B cell (primary cell): ENCODE measurements around the gene TMEM42. TPM values are rescaled to one million over a fixed set of nuclear protein-coding genes. Genes with fewer than 3 reads are reported as not detected.

Experiments used
- ATAC-seq: fragments of 200-7000 bp; cut with Tn5 transposase; one replicate; pipeline ENCODE4 v1.10.0; 2021; ENCODE audit warnings: low read depth, mild to moderate bottlenecking, moderate number of reproducible peaks, moderate library complexity
- CTCF ChIA-PET: fragments of 350-600 bp; sonication (Branson Sonifier 250); formaldehyde crosslinking; loops from one replicate; lab custom pipeline; 2021; ENCODE audit warnings: antibody characterized with exemption, inconsistent platforms; lab: Charles Lee
- POLR2A ChIA-PET: fragments of 350-600 bp; sonication (Branson Sonifier 250); formaldehyde crosslinking; loops from one replicate; lab custom pipeline; 2021; ENCODE audit warnings: antibody characterized with exemption; lab: Charles Lee
- DNase-seq: peaks from one replicate; pipeline ENCODE4 v3.0.0; 2013
- H2AFZ ChIP-seq: 2 replicates; pipeline ENCODE4 v1.6.1; 2012; ENCODE audit warnings: mild to moderate bottlenecking, low read depth, low read length; ENCODE audit not compliant: insufficient read depth, poor library complexity, severe bottlenecking
- H3K27ac ChIP-seq, 2 donors: 1 replicate in 1 of 2; 2 replicates in 1 of 2; pipeline ENCODE4 v1.5.1; 2012 to 2013; ENCODE audit warnings: low read length in 2 of 2, mild to moderate bottlenecking in 2 of 2, moderate library complexity in 1 of 2
- H3K27me3 ChIP-seq, 4 experiments: fragments of 200-600 bp in 1 of 4; sonication (generic) in 1 of 4; replicated peaks in 1 of 4; 1 replicate in 2 of 4; 2 replicates in 2 of 4; pipeline versions ENCODE4 v1.6.1 to v1.7.0; 2013 to 2016; ENCODE audit warnings: low read length in 3 of 4, mild to moderate bottlenecking in 2 of 4, mixed read lengths in 1 of 4, moderate library complexity in 1 of 4; ENCODE audit not compliant: insufficient read depth in 4 of 4, control insufficient read depth in 3 of 4; ENCODE audit errors: control extremely low read depth in 1 of 4
- H3K36me3 ChIP-seq, 2 experiments: replicated peaks in 1 of 2; 1 replicate in 1 of 2; 2 replicates in 1 of 2; pipeline versions ENCODE4 v1.6.1 to v1.7.1; 2013; ENCODE audit warnings: low read length in 1 of 2; ENCODE audit not compliant: insufficient read depth in 2 of 2, control insufficient read depth in 1 of 2; ENCODE audit errors: control extremely low read depth in 1 of 2, extremely low read depth in 1 of 2
- H3K4me1 ChIP-seq, 2 donors: fragments of 200-600 bp in 1 of 2; sonication (generic) in 1 of 2; 1 replicate in 1 of 2; 2 replicates in 1 of 2; pipeline versions ENCODE4 v1.5.1 to v1.6.1; 2013 to 2017; ENCODE audit warnings: low read length in 2 of 2; ENCODE audit not compliant: control insufficient read depth in 2 of 2, insufficient read depth in 2 of 2
- H3K4me2 ChIP-seq: replicated peaks from 2 replicates; pipeline ENCODE3; 2012; ENCODE audit warnings: mild to moderate bottlenecking, low read depth, low read length; ENCODE audit not compliant: poor library complexity, severe bottlenecking
- H3K4me3 ChIP-seq, 5 experiments: fragments of 200-600 bp in 1 of 5; sonication (generic) in 1 of 5; 1 replicate in 3 of 5; 2 replicates in 2 of 5; pipeline versions ENCODE4 v1.5.1 to v1.7.0; 2011 to 2016; ENCODE audit warnings: low read length in 4 of 5, mild to moderate bottlenecking in 4 of 5, low read depth in 2 of 5, control low read depth in 1 of 5, moderate library complexity in 1 of 5; ENCODE audit not compliant: insufficient read depth in 1 of 5; ENCODE audit errors: control extremely low read depth in 1 of 5, extremely low read depth in 1 of 5
- H3K79me2 ChIP-seq: fragments of 200-600 bp; sonication (generic); one replicate; pipeline ENCODE4 v1.6.0; 2016; ENCODE audit warnings: low read length; ENCODE audit not compliant: control insufficient read depth, insufficient read depth
- H3K9ac ChIP-seq: fragments of 200-600 bp; sonication (generic); 2 replicates; pipeline ENCODE4 v1.6.1; 2017; ENCODE audit warnings: mild to moderate bottlenecking, low read length, moderate library complexity
- H3K9me3 ChIP-seq, 3 donors: one replicate each; pipeline versions ENCODE4 v1.6.1 to v1.7.1; 2013; ENCODE audit warnings: low read length in 2 of 3; ENCODE audit not compliant: control insufficient read depth in 2 of 3, insufficient read depth in 1 of 3; ENCODE audit errors: control extremely low read depth in 1 of 3
- H4K20me1 ChIP-seq: 2 replicates; pipeline ENCODE4 v1.6.0; 2012; ENCODE audit warnings: mild to moderate bottlenecking, low read length; ENCODE audit not compliant: insufficient read depth, control insufficient read depth, poor library complexity, severe bottlenecking
- H3K27ac Mint-ChIP-seq: one replicate; pipeline ENCODE4 v1.8.0; 2021; ENCODE audit warnings: mixed read lengths
- H3K27me3 Mint-ChIP-seq: one replicate; pipeline ENCODE4 v1.8.0; 2021; ENCODE audit warnings: mixed read lengths
- H3K4me1 Mint-ChIP-seq: one replicate; pipeline ENCODE4 v1.8.0; 2021; ENCODE audit warnings: mixed read lengths
- H3K4me3 Mint-ChIP-seq: one replicate; pipeline ENCODE4 v1.8.0; 2021; ENCODE audit warnings: mixed read lengths
- H3K9me3 Mint-ChIP-seq: one replicate; pipeline ENCODE4 v1.8.0; 2022; ENCODE audit warnings: mixed read lengths; ENCODE audit not compliant: insufficient read depth
- CTCF ChIP-seq: fragments of 200-600 bp; IDR thresholded peaks from one replicate; pipeline ENCODE4 v1.8.0; 2022; ENCODE audit warnings: antibody characterized with exemption, mild to moderate bottlenecking
- EZH2 ChIP-seq: IDR thresholded peaks from 2 replicates; pipeline ENCODE4 v1.6.1; 2012; ENCODE audit warnings: borderline replicate concordance, low read depth, mild to moderate bottlenecking, moderate library complexity, low read length; ENCODE audit not compliant: insufficient read depth, poor library complexity, severe bottlenecking
- WGBS: methylation state at CpG from one replicate; pipeline ENCODE4 v1.1.5; 2013; ENCODE audit warnings: missing lambda C conversion rate; ENCODE audit not compliant: insufficient coverage; 5-methylcytosine and 5-hydroxymethylcytosine counted together
- intact Hi-C: fragments of 100-400 bp; cut with micrococcal nuclease; formaldehyde crosslinking; loops from one replicate; pipeline ENCODE4 v1.10.0; 2022
- polyA plus RNA-seq: library from polyadenylated mRNA; depleted of rRNA; stranded (reverse); fragments of >200 nt; gene quantifications from 2 replicates; pipeline ENCODE4 v1.2.3, GENCODE V29; 2012
- total RNA-seq, 2 donors: library from RNA; stranded (reverse); fragments of 120-200 nt in 1 of 2; gene quantifications; 1 replicate in 1 of 2; 2 replicates in 1 of 2; pipeline versions ENCODE4 v1.2.3 to v1.2.4, GENCODE V29; 2013 to 2022

Gene TMEM42
- total and polyA plus RNA-seq, 2 donors (not counting 1 experiment from before 2014, with no cell fraction given), result 22.6 to 32.4 TPM

- Histone ChIP-seq H3K9me3 (no peaks in the 10 kb centered on the region), H2AFZ (no peak overlapping the region), H3K9ac (no peak overlapping the region), H3K4me2 (no peak overlapping the region), H3K27ac (no peak overlapping the region), H3K79me2 (no peaks in the 10 kb centered on the region), H3K4me3 (no peak overlapping the region), H3K4me1 (no peaks in the 10 kb centered on the region), H4K20me1 (no peaks in the 10 kb centered on the region), H3K36me3 (peaks cover 0 to 6% of the 10 kb centered on the region in 2 experiments), H3K27me3 (peaks cover 0 to 8% (median under 1%) of the 10 kb centered on the region in 4 experiments)
- intact Hi-C loops, result no loop called here
- ATAC-seq (no peak), DNase-seq (no peak)
- ChIA-PET POLR2A (no interaction called here), CTCF (interaction anchor here (0.6 to 6.8 kb wide), 13 partner anchors 9 to 591 kb away, joined by 3 to 70 read pairs (median 4); no protein-coding TSS in a partner anchor)
- no peak for TF ChIP-seq EZH2
- no peak for TF ChIP-seq CTCF
- Mint-ChIP-seq H3K27ac (no peak overlapping the region), H3K9me3 (no peaks in the 10 kb centered on the region), H3K27me3 (peaks cover 13% of the 10 kb centered on the region), H3K4me3 (no peak overlapping the region), H3K4me1 (no peaks in the 10 kb centered on the region)
- 100% methylated on average over 1 of the region's 4 CpGs for WGBS
Observed at GRCh38 chr3:44914936-44915335, 53.2 kb downstream of the TMEM42 start.

Other genes starting within 250 kb of the TMEM42 start
- gene ZNF197, start 236.9 kb upstream of the TMEM42 start, total RNA-seq, result 16.9 and 17.7 TPM in 2 replicates
- gene ZNF197, start 236.9 kb upstream of the TMEM42 start, polyA plus RNA-seq, result 3.9 and 4.4 TPM in 2 replicates
- gene ZNF35, start 213.2 kb upstream of the TMEM42 start, total RNA-seq, result 12.1 and 16.6 TPM in 2 replicates
- gene ZNF35, start 213.2 kb upstream of the TMEM42 start, polyA plus RNA-seq, result 1.4 and 2.5 TPM in 2 replicates
- 5.4 and 5.5 TPM in 2 replicates for gene ZNF502, start 149.3 kb upstream of the TMEM42 start, total RNA-seq
- gene ZNF502, start 149.3 kb upstream of the TMEM42 start, polyA plus RNA-seq, result 1.4 and 1.9 TPM in 2 replicates
- 6.1 and 7.2 TPM in 2 replicates for gene ZNF501, start 132.3 kb upstream of the TMEM42 start, total RNA-seq
- 0.79 and 1.1 TPM in 2 replicates for gene ZNF501, start 132.3 kb upstream of the TMEM42 start, polyA plus RNA-seq
- 29.4 and 32.4 TPM in 2 replicates for gene KIAA1143, start 100.3 kb upstream of the TMEM42 start, total RNA-seq
- gene KIAA1143, start 100.3 kb upstream of the TMEM42 start, polyA plus RNA-seq, result 5.3 and 7.1 TPM in 2 replicates
- 1.4 and 2.2 TPM in 2 replicates for gene KIF15, start 100.1 kb upstream of the TMEM42 start, total RNA-seq
- 0.28 and 0.36 TPM in 2 replicates for gene KIF15, start 100.1 kb upstream of the TMEM42 start, polyA plus RNA-seq
- gene TGM4, start 12.7 kb downstream of the TMEM42 start, total RNA-seq, result not detected in 2 replicates
- not detected in 2 replicates for gene TGM4, start 12.7 kb downstream of the TMEM42 start, polyA plus RNA-seq
- gene ZDHHC3, start 114.3 kb downstream of the TMEM42 start, total RNA-seq, result 46.4 and 52.6 TPM in 2 replicates
- gene ZDHHC3, start 114.3 kb downstream of the TMEM42 start, polyA plus RNA-seq, result 27.3 and 37.2 TPM in 2 replicates
- gene EXOSC7, start 114.3 kb downstream of the TMEM42 start, total RNA-seq, result 32.9 and 40.0 TPM in 2 replicates
- gene EXOSC7, start 114.3 kb downstream of the TMEM42 start, polyA plus RNA-seq, result 25.5 and 33.7 TPM in 2 replicates
- gene CLEC3B, start 164.4 kb downstream of the TMEM42 start, total RNA-seq, result 0.34 TPM in 1 of 2 replicates, not detected in the other
- 0.33 and 0.82 TPM in 2 replicates for gene CLEC3B, start 164.4 kb downstream of the TMEM42 start, polyA plus RNA-seq